Measurements from ENCODE around the gene LXN. TPM values are rescaled to one million over a fixed set of nuclear protein-coding genes. Genes with fewer than 3 reads are reported as not detected.
"Not testable (repeated sequence)": the region's sequence is repeated elsewhere in the genome, so short reads cannot be mapped to it uniquely, and the experiment has no call there.

LXN gene
- polyA plus RNA-seq, 1 experiment: 56.2 TPM

DNA sequence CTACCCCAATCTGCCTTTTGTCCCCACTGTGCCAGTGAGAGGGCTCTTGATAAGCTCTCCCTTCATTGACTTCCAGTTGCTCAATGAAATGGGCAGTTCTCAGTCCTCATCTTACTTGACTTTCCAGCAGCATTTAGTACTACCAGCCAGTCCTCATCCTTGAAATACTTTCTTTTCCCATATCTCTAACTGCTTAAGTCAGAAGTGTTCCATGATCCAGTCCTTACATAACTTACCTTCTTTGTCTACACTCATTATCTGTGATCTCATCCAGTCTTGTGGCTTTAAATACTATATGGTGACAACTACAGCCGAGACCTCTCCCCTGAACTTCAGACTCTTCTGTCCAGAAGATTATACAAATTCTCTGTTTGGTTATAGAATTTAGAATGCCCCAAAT is 31.1 kb upstream of the LXN start:
- no peak for DNase-seq (ENCODE audit: low read depth)
- TF ChIP-seq, protein P1, sequence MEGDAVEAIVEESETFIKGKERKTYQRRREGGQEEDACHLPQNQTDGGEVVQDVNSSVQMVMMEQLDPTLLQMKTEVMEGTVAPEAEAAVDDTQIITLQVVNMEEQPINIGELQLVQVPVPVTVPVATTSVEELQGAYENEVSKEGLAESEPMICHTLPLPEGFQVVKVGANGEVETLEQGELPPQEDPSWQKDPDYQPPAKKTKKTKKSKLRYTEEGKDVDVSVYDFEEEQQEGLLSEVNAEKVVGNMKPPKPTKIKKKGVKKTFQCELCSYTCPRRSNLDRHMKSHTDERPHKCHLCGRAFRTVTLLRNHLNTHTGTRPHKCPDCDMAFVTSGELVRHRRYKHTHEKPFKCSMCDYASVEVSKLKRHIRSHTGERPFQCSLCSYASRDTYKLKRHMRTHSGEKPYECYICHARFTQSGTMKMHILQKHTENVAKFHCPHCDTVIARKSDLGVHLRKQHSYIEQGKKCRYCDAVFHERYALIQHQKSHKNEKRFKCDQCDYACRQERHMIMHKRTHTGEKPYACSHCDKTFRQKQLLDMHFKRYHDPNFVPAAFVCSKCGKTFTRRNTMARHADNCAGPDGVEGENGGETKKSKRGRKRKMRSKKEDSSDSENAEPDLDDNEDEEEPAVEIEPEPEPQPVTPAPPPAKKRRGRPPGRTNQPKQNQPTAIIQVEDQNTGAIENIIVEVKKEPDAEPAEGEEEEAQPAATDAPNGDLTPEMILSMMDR (IDR thresholded peaks at IDR 0.05; ENCODE audit: insufficient read depth, low read depth, low read length): no peak
- H3K36me3 ChIP-seq (ENCODE audit: control insufficient read depth, insufficient read depth, low read length): no peaks in the 10 kb centered on the region
- no peak overlapping the region for H3K4me3 ChIP-seq (ENCODE audit: low read depth, low read length)
- no peaks in the 10 kb centered on the region for H3K27me3 ChIP-seq (ENCODE audit: control insufficient read depth, insufficient read depth, low read length)
- POLR2A ChIA-PET: no interaction called here
- CTCF ChIA-PET: interaction anchor here (0.9 to 2.2 kb wide), 3 partner anchors 23 to 88 kb away, joined by 4 to 13 read pairs (median 5); no protein-coding TSS in a partner anchor

DNA sequence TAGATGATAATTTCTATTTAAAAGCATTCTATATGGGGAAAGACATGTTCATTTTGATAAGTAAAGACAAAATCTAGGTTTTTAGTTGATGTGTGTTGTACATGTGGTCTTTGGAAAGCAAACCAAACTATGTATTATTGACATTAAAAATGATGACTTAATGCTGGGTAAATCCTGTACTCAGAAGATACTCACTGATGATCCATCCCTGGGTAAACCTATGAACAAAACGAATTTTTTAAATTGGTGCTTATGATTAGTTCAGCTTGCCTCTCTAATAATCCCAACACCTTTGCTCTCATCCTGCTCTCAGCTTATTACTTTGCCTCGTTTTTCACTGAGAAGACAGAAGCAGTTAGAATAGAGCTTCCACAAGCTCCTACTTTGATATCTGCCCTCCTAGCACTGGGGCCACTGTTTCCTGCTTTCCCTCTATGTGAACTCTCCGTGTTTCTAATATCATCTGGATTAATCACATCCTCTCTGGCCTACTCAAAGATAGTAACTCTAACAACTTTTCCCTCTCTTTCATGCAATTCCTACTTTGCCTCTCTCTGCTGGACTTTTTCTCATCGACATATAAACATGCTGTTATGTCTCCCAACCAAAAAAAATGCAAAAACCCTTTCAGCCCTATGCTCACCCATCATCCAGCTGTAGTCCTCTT is 30.5 kb upstream of the LXN start:
- Histone ChIP-seq H3K36me3 (ENCODE audit: control insufficient read depth, insufficient read depth, low read length) (no peaks in the 10 kb centered on the region), H3K27me3 (ENCODE audit: control insufficient read depth, insufficient read depth, low read length) (no peaks in the 10 kb centered on the region), H3K4me3 (ENCODE audit: low read depth, low read length) (no peak overlapping the region)
- TF ChIP-seq, protein P1 (IDR thresholded peaks at IDR 0.05; ENCODE audit: insufficient read depth, low read depth, low read length): no peak
- CTCF ChIA-PET: interaction anchor here (0.9 to 2.2 kb wide), 3 partner anchors 24 to 88 kb away, joined by 4 to 13 read pairs (median 5); no protein-coding TSS in a partner anchor
- POLR2A ChIA-PET: interaction anchor here (0.6 kb wide), 1 partner anchor 1333 kb away, joined by 3 read pairs; no protein-coding TSS in a partner anchor
- peak; percentile 63 for DNase-seq (ENCODE audit: low read depth)

DNA sequence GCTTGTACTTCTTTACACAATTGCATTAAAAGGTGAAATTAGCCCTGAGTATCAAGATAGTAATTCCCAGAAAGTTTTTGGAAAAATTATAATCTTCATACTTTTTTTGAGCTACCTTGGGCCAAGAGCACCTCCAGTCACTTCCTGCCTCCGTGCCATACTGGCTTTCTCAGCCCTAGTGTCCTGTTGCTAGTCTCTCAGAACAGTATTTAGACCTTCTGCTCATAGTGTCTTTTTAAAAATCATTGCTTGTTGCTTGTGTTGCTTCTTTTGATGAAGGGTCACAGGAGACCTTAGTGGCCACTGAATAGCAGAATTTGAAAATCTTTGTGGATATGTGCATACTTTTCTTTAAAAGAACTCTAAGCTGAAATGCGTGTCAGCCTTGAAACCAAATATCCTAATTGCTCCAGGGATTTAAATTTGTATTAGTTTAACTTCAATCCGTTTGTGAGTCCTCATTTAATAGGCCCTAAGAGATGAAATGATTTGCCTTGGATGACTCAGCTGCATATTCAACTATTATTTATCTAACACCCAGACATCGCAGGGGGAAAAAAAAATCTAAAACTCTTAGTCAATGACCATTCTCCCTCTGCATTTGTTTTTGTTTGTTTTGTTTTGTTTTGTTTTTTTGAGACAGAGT is 29.1 kb upstream of the LXN start:
- Histone ChIP-seq H3K36me3 (ENCODE audit: control insufficient read depth, insufficient read depth, low read length) (no peaks in the 10 kb centered on the region), H3K4me3 (ENCODE audit: low read depth, low read length) (no peak overlapping the region), H3K27me3 (ENCODE audit: control insufficient read depth, insufficient read depth, low read length) (no peaks in the 10 kb centered on the region)
- TF ChIP-seq, protein P1 (IDR thresholded peaks at IDR 0.05; ENCODE audit: insufficient read depth, low read depth, low read length): no peak
- CTCF ChIA-PET: interaction anchor here (0.7 to 1.7 kb wide), 5 partner anchors 9 to 88 kb away, joined by 3 to 5 read pairs (median 3); no protein-coding TSS in a partner anchor
- DNase-seq (ENCODE audit: low read depth): no peak
- POLR2A ChIA-PET: no interaction called here

DNA sequence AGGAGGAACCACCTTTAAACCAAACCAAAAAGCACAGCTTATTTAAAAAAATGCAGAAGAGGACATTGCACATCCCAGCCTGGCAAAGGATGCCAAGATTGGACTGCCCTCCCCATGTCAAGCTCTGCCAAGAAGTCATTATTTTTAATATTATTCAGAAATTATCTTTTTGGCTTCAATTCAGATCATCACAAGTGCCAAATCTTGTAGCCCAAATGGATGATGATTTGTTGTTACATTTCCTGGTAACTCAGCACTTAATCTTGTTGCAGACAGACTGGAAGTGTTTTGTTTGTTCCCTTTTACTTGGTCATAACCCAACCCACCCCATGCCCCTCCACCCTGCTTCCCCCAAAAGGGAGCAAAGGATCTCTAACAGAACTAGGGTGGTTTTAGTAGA is 28.1 kb upstream of the LXN start:
- H3K27me3 ChIP-seq (ENCODE audit: control insufficient read depth, insufficient read depth, low read length): no peaks in the 10 kb centered on the region
- ChIA-PET POLR2A (no interaction called here), CTCF (interaction anchor here (0.7 to 1.7 kb wide), 5 partner anchors 10 to 89 kb away, joined by 3 to 5 read pairs (median 4); no protein-coding TSS in a partner anchor)
- TF ChIP-seq, protein P1 (IDR thresholded peaks at IDR 0.05; ENCODE audit: insufficient read depth, low read depth, low read length): no peak
- H3K4me3 ChIP-seq (ENCODE audit: low read depth, low read length): no peak overlapping the region
- no peak for DNase-seq (ENCODE audit: low read depth)
- H3K36me3 ChIP-seq (ENCODE audit: control insufficient read depth, insufficient read depth, low read length): no peaks in the 10 kb centered on the region

DNA sequence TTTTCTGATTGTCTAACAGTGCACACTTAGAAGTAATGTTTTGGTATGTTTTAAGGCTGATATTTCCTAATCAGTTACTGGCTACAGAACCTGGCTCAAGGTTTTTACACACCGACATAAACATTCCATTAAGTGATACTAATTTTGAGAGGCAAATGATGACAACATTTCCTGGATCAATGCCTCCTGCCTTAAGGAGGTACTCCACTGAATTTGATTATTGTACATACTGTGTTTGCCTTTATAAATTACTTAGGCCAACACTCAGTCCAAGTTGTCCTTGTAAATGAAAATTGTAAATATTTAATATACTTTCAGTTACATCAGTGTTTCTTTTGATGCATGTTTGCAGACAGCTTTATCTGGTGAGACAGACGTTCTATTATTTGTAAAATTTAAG is 24.2 kb upstream of the LXN start:
- TF ChIP-seq, protein P1 (IDR thresholded peaks at IDR 0.05; ENCODE audit: insufficient read depth, low read depth, low read length): no peak
- H3K4me3 ChIP-seq (ENCODE audit: low read depth, low read length): no peak overlapping the region
- no peaks in the 10 kb centered on the region; the same call in 1 of the 2 replicates for H3K36me3 ChIP-seq (ENCODE audit: control insufficient read depth, insufficient read depth, low read length)
- ChIA-PET CTCF (interaction anchor here (1.0 to 1.1 kb wide), 2 partner anchors 11 to 24 kb away, joined by 3 to 6 read pairs; partner anchors contain the start of gene LXN), POLR2A (no interaction called here)
- H3K27me3 ChIP-seq (ENCODE audit: control insufficient read depth, insufficient read depth, low read length): no peaks in the 10 kb centered on the region
- DNase-seq (ENCODE audit: low read depth): no peak

DNA sequence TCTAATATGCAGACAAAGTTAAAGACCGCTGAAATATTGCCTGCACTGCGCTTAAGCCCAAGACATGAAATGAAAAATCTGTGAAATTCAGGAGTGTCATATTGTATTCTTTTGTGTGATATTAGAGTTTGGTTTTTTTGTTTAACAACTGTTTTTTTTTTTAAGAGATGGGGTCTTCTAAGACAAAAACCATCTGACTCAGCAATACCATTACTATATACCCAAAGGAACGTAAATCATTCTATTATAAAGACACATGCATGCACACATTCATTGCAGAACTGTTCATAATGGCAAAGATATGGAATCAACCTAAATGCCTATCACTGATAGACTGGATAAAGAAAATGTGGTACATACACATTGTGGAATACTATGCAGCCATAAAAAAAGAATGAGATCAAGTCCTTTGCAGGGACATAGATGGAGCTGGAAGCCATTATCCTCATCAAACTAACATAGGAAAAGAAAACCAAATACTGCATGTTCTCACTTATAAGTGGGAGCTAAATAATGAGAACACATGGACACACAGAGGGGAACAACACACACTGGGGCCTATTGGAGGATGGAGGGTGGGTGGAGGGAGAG is 21.5 kb upstream of the LXN start:
- CTCF ChIA-PET: interaction anchor here (1.0 to 1.3 kb wide), 4 partner anchors 11 to 98 kb away, joined by 3 to 5 read pairs (median 3); no protein-coding TSS in a partner anchor
- H3K4me3 ChIP-seq (ENCODE audit: low read depth, low read length); H3K27me3 ChIP-seq (ENCODE audit: control insufficient read depth, insufficient read depth, low read length); DNase-seq (ENCODE audit: low read depth); H3K36me3 ChIP-seq (ENCODE audit: control insufficient read depth, insufficient read depth, low read length); POLR2A ChIA-PET: not testable (repeated sequence)

Measured in BJ (cell line).